GM21526 (cell line): ENCODE data around the gene CDK5R2.
A peak's percentile ranks its signal among the peaks of the same experiment; 100 is the strongest.
"Not testable (repeated sequence)": the region's sequence is repeated elsewhere in the genome, so short reads cannot be mapped to it uniquely, and the experiment has no call there.

Experiments
- ATAC-seq: cut with Tn5 transposase; IDR thresholded peaks from one replicate; pipeline ENCODE4 v1.9.1; 2021; ENCODE audit warnings: moderate library complexity; ENCODE audit not compliant: unreplicated experiment, low FRiP score

CDK5R2 gene

DNA sequence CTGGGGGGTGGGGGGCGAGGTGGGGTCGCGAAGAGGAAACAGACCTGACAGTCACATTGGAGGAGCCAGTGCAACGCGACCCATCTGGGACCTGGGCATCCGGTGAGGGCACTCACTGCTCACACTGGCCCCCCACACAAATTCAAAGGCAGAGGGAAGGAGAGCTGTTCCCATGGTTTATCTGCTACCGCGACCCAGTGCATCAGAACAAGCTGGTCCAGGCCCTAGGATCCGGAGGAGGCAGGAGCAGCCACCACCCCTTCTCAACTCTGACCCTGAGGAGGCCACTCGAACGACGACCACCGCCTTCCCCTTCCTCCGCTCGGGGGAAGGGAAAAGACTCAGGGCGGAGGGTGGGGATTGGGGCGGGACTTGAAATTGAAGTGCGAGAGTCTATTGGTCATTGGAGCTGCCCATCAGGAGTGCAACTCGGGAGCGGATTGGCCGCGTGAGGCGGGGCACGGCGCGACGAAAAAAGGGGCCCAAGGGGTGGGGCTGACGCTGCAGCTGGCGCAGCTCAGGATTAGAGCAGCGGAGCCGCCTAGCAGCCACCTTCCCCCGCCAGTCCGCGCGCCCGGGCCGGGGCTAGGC lies at the start of gene CDK5R2:
CDK5R2 (plus strand) TSS at position 526 of the 591 bp plus-strand sequence. CDS start 155 bp downstream, outside the sequence.
- peak; percentile 93 for ATAC-seq

DNA sequence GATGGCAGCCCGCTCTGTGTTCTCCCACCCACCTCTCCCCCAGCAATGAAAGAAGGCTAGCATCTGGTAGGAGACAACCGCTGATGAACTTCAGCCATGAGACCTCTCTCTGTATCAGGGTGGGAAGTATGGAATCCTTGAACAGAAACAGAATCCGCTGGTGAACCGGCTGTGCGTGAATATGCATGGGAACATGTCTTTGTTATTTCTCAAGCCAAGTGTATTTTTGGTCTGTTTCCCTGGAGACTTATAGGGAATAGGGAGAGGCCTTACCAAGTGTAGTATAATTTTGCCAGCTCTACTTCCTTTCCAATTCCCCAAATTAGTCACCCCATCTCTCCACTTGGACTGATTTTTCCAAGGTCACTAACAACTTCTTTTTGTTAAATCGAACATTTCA lies 48.7 kb upstream of the CDK5R2 start:
- ATAC-seq = no peak

DNA sequence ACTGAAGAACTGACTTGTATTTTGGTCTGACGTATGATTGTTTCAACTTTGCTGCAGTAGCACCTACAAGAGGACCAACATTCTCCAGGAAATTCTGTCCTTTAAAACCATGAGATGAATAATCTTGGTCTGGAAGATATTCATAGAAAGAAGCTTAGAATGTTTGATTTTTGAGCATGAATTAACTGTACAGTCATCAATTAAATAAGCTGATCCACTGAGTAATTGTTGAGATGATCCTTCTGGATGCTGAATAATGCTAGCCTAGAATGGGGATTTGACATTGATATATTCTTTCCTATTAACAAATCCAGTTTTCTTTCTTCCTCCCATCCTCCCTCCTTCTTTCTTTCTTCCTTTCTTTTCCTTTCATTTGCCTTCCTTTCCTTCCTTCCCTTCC lies 39.0 kb upstream of the CDK5R2 start:
- ATAC-seq = no peak

DNA sequence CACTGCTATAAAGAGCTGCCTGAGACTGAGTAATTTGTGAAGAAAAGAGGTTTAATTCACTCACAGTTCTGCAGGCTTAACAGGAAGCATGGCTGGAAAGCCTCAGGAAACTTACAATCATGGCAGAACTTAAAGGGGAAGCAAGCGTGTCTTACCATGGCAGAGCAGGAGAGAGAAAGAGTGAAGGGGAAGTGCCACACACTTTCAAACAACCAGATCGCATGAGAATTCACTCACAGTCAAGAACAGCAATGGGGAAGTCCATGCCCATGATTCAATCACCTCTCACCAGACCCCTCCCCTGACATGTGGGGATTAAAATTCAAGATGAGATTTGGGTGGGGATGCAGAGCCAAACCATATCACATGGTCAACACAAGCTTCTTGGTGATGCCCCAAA lies 34.7 kb upstream of the CDK5R2 start:
- ATAC-seq = no peak

DNA sequence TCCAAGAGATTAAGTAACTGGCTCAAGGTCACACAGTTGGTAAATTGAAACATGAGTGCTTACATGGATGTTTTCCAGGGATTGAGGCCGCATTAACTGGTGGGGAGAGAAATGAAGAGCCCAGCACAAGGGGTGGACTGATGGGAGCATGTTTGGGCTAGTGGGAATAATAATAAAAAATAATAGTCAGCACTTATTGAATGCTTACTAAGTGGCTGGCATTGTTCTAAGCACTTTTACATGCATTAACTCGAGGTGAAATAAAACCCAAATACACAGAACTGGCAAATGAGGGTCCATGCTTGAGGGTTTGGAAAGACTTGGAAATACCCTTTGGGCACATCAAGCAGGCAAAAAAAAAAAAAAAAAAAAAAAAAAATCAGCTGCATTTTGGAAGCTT lies 34.0 kb upstream of the CDK5R2 start:
- no peak for ATAC-seq

DNA sequence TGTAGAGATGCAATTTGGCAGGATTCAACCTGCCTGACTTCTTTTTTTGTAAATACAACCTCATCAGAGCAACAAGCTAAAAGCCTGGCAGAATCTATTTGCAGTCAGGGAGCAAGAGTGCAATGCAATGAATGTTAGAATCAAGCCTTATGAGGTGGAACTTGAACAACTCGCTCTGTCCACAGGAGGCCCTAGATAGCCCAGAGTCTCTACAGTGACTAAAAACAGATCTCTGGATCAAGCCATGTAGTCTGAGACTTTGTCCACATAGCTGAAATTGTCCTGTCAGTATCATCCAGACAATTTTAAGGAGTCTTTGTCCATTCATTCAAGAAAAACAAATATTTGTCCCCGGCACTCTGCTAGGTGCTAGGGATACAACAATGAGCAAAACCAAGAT lies 32.0 kb upstream of the CDK5R2 start:
- no peak for ATAC-seq

DNA sequence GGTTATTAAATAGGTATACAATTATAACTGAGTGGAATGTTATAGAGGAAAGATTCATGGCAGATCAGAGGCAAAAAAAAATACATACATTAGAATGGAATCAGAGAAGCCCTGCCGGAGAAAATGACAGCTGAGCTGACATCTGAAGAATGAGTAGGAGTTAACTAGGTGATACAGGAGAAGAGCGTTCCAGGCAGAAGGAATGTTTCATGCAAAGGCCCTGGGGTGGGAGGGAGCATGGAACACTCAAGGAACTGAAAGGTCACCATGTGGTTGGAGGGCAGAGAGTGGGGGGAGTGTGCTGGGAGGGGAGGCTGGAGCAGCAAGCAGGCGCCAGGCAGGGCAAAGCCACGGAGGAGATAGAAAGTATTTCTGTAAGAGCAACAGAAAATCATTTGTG lies 31.6 kb upstream of the CDK5R2 start:
- no peak for ATAC-seq

DNA sequence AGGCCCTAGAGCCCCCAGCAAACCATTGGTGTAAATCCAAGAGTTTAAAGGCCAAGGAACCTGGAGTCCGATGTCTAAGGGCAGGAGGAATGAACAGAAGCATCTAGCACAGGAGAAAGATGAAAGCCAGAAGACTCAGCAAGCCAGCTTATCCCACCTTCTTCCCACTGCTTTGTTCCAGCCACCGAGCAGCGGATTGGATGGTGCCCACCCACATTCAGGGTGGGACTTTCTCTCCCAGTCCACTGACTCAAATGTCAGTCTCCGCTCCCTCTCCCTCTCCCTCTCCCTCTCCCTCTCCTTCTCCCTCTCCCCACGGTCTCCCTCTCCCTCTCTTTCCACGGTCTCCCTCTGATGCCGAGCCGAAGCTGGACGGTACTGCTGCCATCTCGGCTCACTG lies 29.0 kb upstream of the CDK5R2 start:
- not testable (repeated sequence) for ATAC-seq

DNA sequence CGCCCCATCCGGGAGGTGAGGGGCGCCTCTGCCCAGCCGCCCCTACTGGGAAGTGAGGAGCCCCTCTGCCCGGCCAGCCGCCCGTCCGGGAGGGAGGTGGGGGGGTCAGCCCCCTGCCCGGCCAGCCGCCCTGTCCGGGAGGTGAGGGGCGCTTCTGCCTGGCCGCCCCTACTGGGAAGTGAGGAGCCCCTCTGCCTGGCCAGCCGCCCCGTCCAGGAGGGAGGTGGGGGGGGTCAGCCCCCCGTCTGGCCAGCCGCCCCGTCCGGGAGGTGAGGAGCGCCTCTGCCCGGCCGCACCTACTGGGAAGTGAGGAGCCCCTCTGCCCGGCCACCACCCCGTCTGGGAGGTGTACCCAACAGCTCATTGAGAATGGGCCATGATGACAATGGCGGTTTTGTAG lies 27.7 kb upstream of the CDK5R2 start:
- ATAC-seq = not testable (repeated sequence)

DNA sequence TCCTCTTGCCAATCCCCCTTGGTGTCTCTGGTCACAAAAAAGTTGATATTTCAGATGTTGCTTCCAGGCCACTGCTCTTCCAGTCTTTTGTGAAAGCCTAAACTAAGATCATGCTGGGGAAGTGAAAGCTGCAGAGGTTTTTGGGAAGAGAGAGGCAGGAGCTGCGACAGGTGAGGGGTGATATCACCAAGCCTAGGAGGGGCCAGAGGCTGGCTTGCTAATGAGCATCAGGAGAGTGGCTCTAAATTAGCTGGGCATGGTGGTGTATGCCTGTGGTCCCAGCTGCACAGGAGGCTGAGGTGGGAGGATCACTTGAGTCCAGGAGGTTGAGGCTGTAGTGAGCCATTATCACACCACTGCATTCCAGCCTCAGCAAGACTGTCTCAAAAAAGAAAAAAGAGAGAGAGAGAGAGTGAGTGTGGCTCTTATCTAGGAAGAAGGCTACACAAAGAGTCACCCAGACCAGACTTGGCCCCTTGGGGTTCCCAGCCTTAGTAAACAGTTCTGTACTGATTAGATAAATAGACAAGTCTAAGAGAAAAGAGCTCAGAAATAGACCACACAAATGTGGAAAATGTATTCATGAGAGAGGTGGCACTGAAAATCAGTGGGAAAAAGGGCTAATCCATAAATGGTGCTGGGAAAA lies 14.6 kb upstream of the CDK5R2 start:
- ATAC-seq = no peak

DNA sequence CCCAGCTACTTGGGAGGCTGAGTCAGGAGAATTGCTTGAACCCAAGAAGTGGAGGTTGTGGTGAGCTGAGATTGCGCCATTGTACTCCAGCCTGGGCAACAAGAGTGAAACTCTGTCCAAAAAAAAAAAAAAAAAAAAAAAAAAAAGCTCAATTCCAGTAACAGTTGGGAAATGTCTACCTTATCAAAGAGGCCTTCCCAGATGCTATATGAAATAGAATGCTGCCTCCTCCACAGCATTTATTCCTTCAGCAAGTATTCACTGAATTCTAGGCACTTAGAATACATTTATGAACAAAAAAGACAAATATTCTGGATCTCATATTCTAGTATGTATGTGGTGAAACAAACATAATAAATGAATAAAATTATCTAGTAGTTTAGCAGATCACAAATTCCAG lies 12.8 kb upstream of the CDK5R2 start:
- no peak for ATAC-seq

DNA sequence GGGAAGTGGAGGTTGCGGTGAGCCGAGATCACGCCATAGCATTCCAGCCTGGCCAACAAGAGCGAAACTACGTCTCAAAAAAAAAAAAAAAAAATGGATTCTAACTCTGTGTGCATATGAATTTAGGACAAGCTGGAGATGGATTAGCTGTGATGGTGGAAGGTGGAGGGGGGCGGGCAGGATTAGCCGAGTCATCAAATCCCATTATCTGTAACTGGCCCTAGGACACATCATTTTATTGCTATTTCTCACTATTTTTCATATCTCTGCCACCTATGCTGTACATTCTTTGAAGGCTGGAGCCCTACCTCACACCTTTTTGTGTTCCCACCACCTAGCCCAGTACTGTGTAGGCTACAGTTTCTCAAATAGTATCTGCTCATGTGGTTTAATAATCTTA lies 7.3 kb upstream of the CDK5R2 start:
- no peak for ATAC-seq

DNA sequence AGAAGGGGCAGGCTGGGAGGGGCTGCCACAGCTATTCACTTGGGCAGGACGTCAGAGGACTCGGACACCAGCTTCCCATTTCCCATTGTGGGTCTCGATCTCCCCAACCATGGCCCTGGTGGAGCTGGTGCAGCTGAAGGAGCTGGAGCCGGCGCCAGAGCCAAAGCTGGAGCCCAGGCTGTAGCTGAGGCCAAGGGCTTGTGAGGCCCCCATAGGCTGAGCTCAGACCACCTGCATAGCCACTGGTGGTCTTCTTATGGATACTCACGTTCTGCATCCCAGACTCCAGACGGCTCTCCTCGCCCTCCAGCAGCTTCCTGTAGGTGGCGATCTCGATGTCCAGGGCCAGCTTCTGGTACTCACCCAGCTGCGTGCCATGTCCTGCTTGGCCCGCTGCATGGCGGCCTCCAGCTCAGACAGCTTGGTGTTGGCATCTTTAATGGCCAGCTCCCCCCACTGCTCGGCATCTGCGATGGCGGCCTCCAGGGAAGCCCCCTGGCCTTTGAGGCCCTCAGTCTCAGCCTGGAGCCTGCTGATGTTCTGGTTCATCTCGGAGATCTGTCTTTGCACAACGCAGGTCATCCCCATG lies 6.0 kb upstream of the CDK5R2 start:
- ATAC-seq = no peak

DNA sequence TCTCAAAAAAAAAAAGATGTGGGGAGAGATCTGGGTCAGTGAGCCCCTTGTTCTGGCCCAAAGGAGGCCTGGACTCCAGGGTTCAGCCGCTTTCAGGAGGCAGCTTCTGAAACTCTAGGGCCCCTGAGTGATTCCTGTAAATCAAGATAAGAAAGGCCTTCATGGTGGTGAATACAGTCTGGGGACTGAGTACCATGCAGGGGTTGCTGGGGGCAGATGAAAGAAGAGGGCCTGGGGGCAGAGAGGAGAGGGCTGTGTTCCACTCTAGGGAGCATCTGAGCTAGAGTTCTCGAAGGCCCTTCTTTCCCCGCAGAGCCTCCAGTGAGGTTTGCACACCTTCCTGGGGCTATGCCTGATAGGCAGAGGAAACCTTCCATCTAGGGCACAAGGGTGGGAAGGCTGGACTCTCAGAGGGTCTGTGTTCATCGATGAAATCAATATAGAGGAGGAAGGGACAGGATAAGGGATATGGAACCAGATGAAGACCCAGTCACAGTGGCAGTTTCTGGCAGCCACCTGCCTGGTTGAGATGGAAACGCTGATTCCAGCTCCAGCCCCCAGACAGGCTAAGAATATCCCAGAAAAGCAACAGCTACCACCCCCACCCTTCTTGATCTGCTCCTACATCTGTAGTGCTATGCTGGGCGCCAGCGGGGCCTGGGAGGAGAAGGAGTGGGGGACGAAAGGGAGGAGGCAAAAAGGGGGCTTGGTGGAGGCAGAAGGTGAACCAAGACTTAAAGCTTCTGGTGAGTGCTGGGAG lies 4.7 kb upstream of the CDK5R2 start:
- ATAC-seq = no peak

DNA sequence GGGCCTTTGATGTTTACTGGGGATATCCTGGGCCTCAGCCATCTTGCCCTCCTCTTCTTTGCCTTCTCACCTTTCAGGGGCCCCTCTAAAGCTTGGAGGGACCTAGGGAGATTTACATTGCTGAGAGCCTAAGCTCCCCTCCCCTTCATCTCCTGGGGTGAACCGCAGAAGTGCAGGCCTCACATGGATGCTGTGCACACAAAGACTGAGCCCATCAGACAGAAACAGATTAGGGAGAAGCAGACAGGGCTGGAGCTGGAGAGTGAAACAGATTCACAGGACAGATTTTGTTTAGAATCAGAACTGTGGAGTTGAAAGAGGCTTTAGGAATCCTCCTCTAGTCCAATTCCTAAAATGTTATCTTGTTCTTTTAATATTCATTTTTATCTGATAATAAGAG lies 3.4 kb upstream of the CDK5R2 start:
- no peak for ATAC-seq

DNA sequence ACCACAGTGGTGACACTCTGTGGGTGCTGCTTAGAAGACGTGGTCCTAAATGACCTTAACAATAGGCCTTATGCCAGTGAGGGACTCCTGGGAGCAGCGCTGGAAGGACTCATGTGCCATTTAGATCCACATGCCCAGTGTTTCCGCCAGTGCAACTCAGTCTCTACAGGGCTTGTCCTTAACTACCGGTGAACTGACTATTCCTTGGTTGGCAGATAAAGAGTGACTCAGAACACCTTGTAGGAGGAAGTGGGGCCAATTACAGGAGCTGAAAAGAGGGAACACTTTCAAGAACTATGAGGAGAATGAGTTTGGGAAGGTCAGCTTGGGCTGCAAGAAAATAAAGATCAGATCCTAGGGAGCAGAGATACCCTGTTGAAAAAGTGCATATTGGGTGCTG lies 1.8 kb upstream of the CDK5R2 start:
- ATAC-seq = no peak

DNA sequence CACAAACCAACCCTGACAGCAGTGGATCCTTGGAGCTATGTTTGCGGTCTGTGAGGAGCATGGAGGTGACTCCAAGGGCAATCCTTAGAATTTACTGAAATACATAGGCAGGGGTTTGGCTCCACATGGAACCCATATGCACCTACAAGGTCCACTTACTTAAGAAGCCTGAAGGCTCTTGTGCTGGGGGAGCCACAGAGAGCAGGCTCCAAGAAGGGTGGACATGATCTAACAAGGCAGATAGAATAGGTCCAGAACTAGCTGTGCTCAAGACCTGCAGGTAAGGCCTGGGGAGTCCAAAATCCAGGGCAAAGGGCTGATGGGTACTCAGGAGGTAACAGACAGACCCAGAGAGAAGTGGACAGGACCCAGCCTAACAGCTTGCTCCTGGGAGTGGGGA lies 1.2 kb upstream of the CDK5R2 start:
- ATAC-seq = no peak

DNA sequence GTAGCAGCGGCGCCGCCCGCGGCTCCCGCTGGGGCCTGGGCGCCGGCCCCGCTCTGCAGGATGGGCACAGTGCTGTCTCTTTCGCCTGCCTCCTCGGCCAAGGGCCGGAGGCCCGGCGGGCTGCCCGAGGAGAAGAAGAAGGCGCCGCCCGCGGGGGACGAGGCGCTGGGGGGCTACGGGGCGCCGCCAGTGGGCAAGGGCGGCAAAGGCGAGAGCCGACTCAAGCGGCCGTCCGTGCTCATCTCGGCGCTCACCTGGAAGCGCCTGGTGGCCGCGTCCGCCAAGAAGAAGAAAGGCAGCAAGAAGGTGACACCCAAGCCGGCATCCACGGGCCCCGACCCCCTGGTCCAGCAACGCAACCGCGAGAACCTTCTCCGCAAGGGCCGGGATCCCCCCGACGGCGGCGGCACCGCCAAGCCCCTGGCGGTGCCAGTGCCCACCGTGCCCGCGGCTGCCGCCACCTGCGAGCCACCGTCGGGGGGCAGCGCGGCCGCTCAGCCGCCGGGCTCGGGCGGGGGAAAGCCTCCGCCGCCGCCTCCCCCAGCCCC lies 369 bp downstream of the CDK5R2 start:
- no peak for ATAC-seq

DNA sequence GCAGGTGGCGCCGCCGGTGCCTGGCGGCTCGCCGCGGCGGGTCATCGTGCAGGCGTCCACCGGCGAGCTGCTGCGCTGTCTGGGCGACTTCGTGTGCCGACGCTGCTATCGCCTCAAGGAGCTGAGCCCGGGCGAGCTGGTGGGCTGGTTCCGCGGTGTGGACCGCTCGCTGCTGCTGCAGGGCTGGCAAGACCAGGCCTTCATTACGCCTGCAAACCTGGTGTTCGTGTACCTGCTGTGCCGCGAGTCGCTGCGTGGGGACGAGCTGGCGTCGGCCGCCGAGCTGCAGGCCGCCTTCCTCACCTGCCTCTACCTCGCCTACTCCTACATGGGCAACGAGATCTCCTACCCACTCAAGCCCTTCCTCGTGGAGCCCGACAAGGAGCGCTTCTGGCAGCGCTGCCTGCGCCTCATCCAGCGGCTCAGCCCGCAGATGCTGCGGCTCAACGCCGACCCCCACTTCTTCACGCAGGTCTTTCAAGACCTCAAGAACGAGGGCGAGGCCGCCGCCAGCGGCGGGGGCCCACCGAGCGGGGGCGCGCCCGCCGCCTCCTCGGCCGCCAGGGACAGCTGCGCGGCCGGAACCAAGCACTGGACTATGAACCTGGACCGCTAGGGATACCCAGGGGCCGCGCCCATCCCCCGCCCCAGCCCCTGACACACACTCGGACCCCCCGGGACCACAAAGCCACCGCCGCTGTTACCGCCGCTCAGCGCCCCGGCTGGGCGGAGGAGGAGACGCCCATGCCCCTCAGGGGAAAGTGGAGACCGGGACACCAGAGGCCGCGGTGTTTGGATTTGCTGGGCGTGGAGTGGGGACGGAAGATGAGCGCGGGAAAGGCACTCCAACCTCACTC lies 1.1 kb downstream of the CDK5R2 start:
- ATAC-seq = no peak

DNA sequence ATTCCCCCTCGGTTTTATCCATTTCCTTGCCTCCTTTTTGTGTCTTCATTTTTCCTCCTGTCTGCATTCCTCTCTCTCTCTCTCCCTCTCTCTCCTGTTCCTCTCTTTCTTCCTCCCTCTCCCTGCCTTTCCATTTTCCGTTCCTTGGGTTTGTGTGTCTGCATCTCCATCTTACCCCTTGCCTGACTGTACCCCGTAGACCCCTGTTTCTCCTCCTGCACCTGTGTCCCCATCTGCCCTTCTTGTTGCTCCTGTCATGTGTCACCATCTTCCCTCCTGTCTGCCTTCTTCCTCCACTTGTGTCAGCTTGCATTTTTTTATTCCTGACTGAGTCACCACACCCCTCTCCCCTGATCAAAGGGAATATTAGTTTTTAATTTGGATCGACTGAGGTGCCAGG lies 1.8 kb downstream of the CDK5R2 start:
- no peak for ATAC-seq
